NT2/D1 (cell line): ENCODE results near the gene TMCO5A.

ENCODE experiments used
- YY1 ChIP-seq: IDR thresholded peaks from 2 replicates; pipeline ENCODE4 v1.6.1; 2011; ENCODE audit not compliant: insufficient read length, insufficient read depth
- ZNF274 ChIP-seq: IDR thresholded peaks from 2 replicates; pipeline ENCODE4 v1.6.1; 2011; ENCODE audit warnings: mild to moderate bottlenecking, low read depth, low read length

- TF ChIP-seq YY1: no peak
- no peak for TF ChIP-seq ZNF274
Observed at GRCh38 chr15:37931868-37932267, 2.6 kb upstream of the TMCO5A start.
